Measurements from ENCODE around the gene COBLL1. TPM values are rescaled to one million over a fixed set of nuclear protein-coding genes. Genes with fewer than 3 reads are reported as not detected.
"Not testable (repeated sequence)": the region's sequence is repeated elsewhere in the genome, so short reads cannot be mapped to it uniquely, and the experiment has no call there.

The COBLL1 gene
- total RNA-seq, 1 experiment from 2014 or later: 3.6 TPM

- no peak overlapping the region for H3K9ac ChIP-seq (ENCODE audit: low read length)
- no peak for ATAC-seq
- H3F3A ChIP-seq (ENCODE audit: low read length, unreplicated experiment): no peaks in the 10 kb centered on the region
- H3K4me1 ChIP-seq (ENCODE audit: insufficient read depth, low read length): no peaks in the 10 kb centered on the region
- intact Hi-C loops (cut with micrococcal nuclease): no loop called here
- H3K79me2 ChIP-seq (ENCODE audit: low read length): no peaks in the 10 kb centered on the region
- H3K9me3 ChIP-seq (ENCODE audit: low read length): no peaks in the 10 kb centered on the region
- ChIA-PET POLR2A (ENCODE audit: unreplicated experiment) (no interaction called here), CTCF (no interaction called here)
- BruUV-seq (replicated peaks): no TSS peak
- no peak overlapping the region for H3K4me3 ChIP-seq (ENCODE audit: low read length)
- H2AFZ ChIP-seq (ENCODE audit: low read length): no peak overlapping the region
- no peak overlapping the region for H3K27ac ChIP-seq (ENCODE audit: low read length)
- no peak overlapping the region for H3K4me2 ChIP-seq (ENCODE audit: low read length)
- no peaks in the 10 kb centered on the region for H3K27me3 ChIP-seq (ENCODE audit: low read length)
- no peaks in the 10 kb centered on the region for H3K9me2 ChIP-seq (replicated peaks; ENCODE audit: low read length)
- no peak for DNase-seq
- no peaks in the 10 kb centered on the region for H4K20me1 ChIP-seq (ENCODE audit: low read length)
- H3K36me3 ChIP-seq (ENCODE audit: low read depth, low read length): no peaks in the 10 kb centered on the region
- TF ChIP-seq EZH2 (IDR thresholded peaks at IDR 0.05; ENCODE audit: low read length, unreplicated experiment) (no peak), EZH2phosphoT487 (IDR thresholded peaks at IDR 0.05; ENCODE audit: borderline replicate concordance, low read length) (no peak), CTCF (conservative IDR thresholded peaks at IDR 0.05; ENCODE audit: low read depth, low read length) (no peak)
These were observed 77.1 kb downstream of the COBLL1 start for GRCh38 chr2:164764474-164764873.

GRCh38 chr2:164763431-164763830, 78.2 kb downstream of the COBLL1 start:
- Histone ChIP-seq H3K9ac (ENCODE audit: low read length) (no peak overlapping the region), H3K27me3 (ENCODE audit: low read length) (no peaks in the 10 kb centered on the region), H3K4me2 (ENCODE audit: low read length) (no peak overlapping the region), H4K20me1 (ENCODE audit: low read length) (peaks cover under 1% of the 10 kb centered on the region; the same call in 1 of the 2 replicates), H3K79me2 (ENCODE audit: low read length) (no peaks in the 10 kb centered on the region), H3K9me2 (replicated peaks; ENCODE audit: low read length) (no peaks in the 10 kb centered on the region), H3K27ac (ENCODE audit: low read length) (no peak overlapping the region), H3K4me3 (ENCODE audit: low read length) (no peak overlapping the region), H3K4me1 (ENCODE audit: insufficient read depth, low read length) (peaks cover 6% of the 10 kb centered on the region), H2AFZ (ENCODE audit: low read length) (no peak overlapping the region), H3F3A (ENCODE audit: low read length, unreplicated experiment) (peaks cover under 1% of the 10 kb centered on the region), H3K9me3 (ENCODE audit: low read length) (no peaks in the 10 kb centered on the region), H3K36me3 (ENCODE audit: low read depth, low read length) (no peaks in the 10 kb centered on the region)
- intact Hi-C loops (cut with micrococcal nuclease): no loop called here
- ATAC-seq (no peak), DNase-seq (no peak)
- ChIA-PET POLR2A (ENCODE audit: unreplicated experiment) (no interaction called here), CTCF (no interaction called here)
- BruUV-seq (replicated peaks): no TSS peak
- TF ChIP-seq EZH2 (IDR thresholded peaks at IDR 0.05; ENCODE audit: low read length, unreplicated experiment) (no peak), CTCF (conservative IDR thresholded peaks at IDR 0.05; ENCODE audit: low read depth, low read length) (no peak), EZH2phosphoT487 (IDR thresholded peaks at IDR 0.05; ENCODE audit: borderline replicate concordance, low read length) (no peak)

- Histone ChIP-seq H3K9me3 (ENCODE audit: low read length) (no peaks in the 10 kb centered on the region), H3K79me2 (ENCODE audit: low read length) (no peaks in the 10 kb centered on the region), H4K20me1 (ENCODE audit: low read length) (peaks cover 9% of the 10 kb centered on the region; the same call in 1 of the 2 replicates), H3K27me3 (ENCODE audit: low read length) (no peaks in the 10 kb centered on the region), H3K27ac (ENCODE audit: low read length) (no peak overlapping the region), H3K4me2 (ENCODE audit: low read length) (no peak overlapping the region), H3K4me3 (ENCODE audit: low read length) (no peak overlapping the region), H2AFZ (ENCODE audit: low read length) (no peak overlapping the region), H3F3A (ENCODE audit: low read length, unreplicated experiment) (peaks cover 5% of the 10 kb centered on the region), H3K9ac (ENCODE audit: low read length) (no peak overlapping the region), H3K4me1 (ENCODE audit: insufficient read depth, low read length) (peaks cover 20% of the 10 kb centered on the region), H3K9me2 (replicated peaks; ENCODE audit: low read length) (no peaks in the 10 kb centered on the region), H3K36me3 (ENCODE audit: low read depth, low read length) (no peaks in the 10 kb centered on the region)
- CTCF ChIA-PET: no interaction called here
- no TSS peak for BruUV-seq (replicated peaks)
- intact Hi-C loops (cut with micrococcal nuclease): no loop called here
- DNase-seq (peak; percentile 16), ATAC-seq (no peak)
- POLR2A ChIA-PET (ENCODE audit: unreplicated experiment): no interaction called here
- no peak for TF ChIP-seq CTCF (conservative IDR thresholded peaks at IDR 0.05; ENCODE audit: low read depth, low read length)
- TF ChIP-seq EZH2 (IDR thresholded peaks at IDR 0.05; ENCODE audit: low read length, unreplicated experiment): no peak
- TF ChIP-seq EZH2phosphoT487 (IDR thresholded peaks at IDR 0.05; ENCODE audit: borderline replicate concordance, low read length): no peak
These were observed 79.7 kb downstream of the COBLL1 start for GRCh38 chr2:164761737-164762460.

- H3K27ac ChIP-seq (ENCODE audit: low read length); ATAC-seq; H3K4me2 ChIP-seq (ENCODE audit: low read length); H3K9me2 ChIP-seq (replicated peaks; ENCODE audit: low read length); H3K36me3 ChIP-seq (ENCODE audit: low read depth, low read length); intact Hi-C loops (cut with micrococcal nuclease); H3K9ac ChIP-seq (ENCODE audit: low read length); DNase-seq; H3F3A ChIP-seq (ENCODE audit: low read length, unreplicated experiment); H3K27me3 ChIP-seq (ENCODE audit: low read length); POLR2A ChIA-PET (ENCODE audit: unreplicated experiment); BruUV-seq (replicated peaks); H3K4me3 ChIP-seq (ENCODE audit: low read length); H2AFZ ChIP-seq (ENCODE audit: low read length); CTCF ChIA-PET; H3K9me3 ChIP-seq (ENCODE audit: low read length); H3K79me2 ChIP-seq (ENCODE audit: low read length): not testable (repeated sequence)
- Histone ChIP-seq H3K4me1 (ENCODE audit: insufficient read depth, low read length) (peaks cover 25% of the 10 kb centered on the region), H4K20me1 (ENCODE audit: low read length) (peaks cover 12% of the 10 kb centered on the region; the same call in 1 of the 2 replicates)
These were observed 80.4 kb downstream of the COBLL1 start for GRCh38 chr2:164761201-164761600.

Measured in PC-3 (cell line).